HepG2 (cell line): ENCODE measurements around the gene MBNL3. TPM values are rescaled to one million over a fixed set of nuclear protein-coding genes. Genes with fewer than 3 reads are reported as not detected.

Experiments used
- ASH2L ChIP-seq: fragments of 300-600, 200-600 bp; sonication (generic); IDR thresholded peaks from 2 replicates; pipeline ENCODE4 v1.7.0; 2017; ENCODE audit warnings: low read depth, mild to moderate bottlenecking, moderate library complexity, mixed read lengths, low read length; ENCODE audit not compliant: insufficient read length
- BRD4 ChIP-seq: sonication (generic); formaldehyde crosslinking; IDR thresholded peaks from 2 replicates; pipeline ENCODE4 v1.4.0; 2020; ENCODE audit warnings: missing genetic modification reagents
- CTCF ChIP-seq: sonication (generic); formaldehyde crosslinking; IDR thresholded peaks from 2 replicates; pipeline ENCODE4 v1.5.0; 2020; ENCODE audit warnings: mild to moderate bottlenecking, missing genetic modification reagents, moderate library complexity
- KDM5B ChIP-seq: sonication (generic); formaldehyde crosslinking; IDR thresholded peaks from 2 replicates; pipeline ENCODE4 v1.4.0; 2020; ENCODE audit warnings: missing genetic modification reagents, mild to moderate bottlenecking, borderline replicate concordance
- LCORL ChIP-seq, 2 experiments: fragments of 450-650 bp in 1 of 2; sonication (generic) in 1 of 2; formaldehyde crosslinking in 1 of 2; IDR thresholded peaks; 2 replicates each; pipeline versions ENCODE4 v1.5.0 to v1.6.1; 2017 to 2020; ENCODE audit warnings: antibody characterized with exemption in 1 of 2, missing genetic modification reagents in 1 of 2
- MEIS1 ChIP-seq: sonication (generic); formaldehyde crosslinking; IDR thresholded peaks from 2 replicates; pipeline ENCODE4 v1.9.0; 2021; ENCODE audit warnings: mild to moderate bottlenecking, missing genetic modification reagents, moderate library complexity, borderline replicate concordance
- NFIC ChIP-seq: IDR thresholded peaks from 2 replicates; pipeline ENCODE4 v1.6.1; 2012; ENCODE audit warnings: mild to moderate bottlenecking, low read length, inconsistent platforms
- NFYC ChIP-seq: IDR thresholded peaks from 2 replicates; pipeline ENCODE4 v1.6.1; 2016; ENCODE audit warnings: missing genetic modification reagents, missing compliant biosample characterization
- POLR2G ChIP-seq: fragments of 200-400 bp; formaldehyde crosslinking; IDR thresholded peaks from 2 replicates; pipeline ENCODE4 v1.6.1; 2018; ENCODE audit warnings: mild to moderate bottlenecking, low read depth, low read length, moderate library complexity
- PREB ChIP-seq: sonication (generic); formaldehyde crosslinking; IDR thresholded peaks from 2 replicates; pipeline ENCODE4 v1.4.0; 2020; ENCODE audit warnings: missing genetic modification reagents
- RBM39 ChIP-seq: fragments of 200-400 bp; formaldehyde crosslinking; IDR thresholded peaks from one replicate; pipeline ENCODE4 v1.6.1; 2018; ENCODE audit warnings: antibody characterized with exemption, mild to moderate bottlenecking, low read depth, low read length; ENCODE audit not compliant: poor library complexity, severe bottlenecking
- THAP7 ChIP-seq: sonication (generic); formaldehyde crosslinking; IDR thresholded peaks from 2 replicates; pipeline ENCODE4 v1.8.1; 2023; ENCODE audit warnings: mild to moderate bottlenecking, missing genetic modification reagents
- THAP8 ChIP-seq: sonication (generic); formaldehyde crosslinking; IDR thresholded peaks from 2 replicates; pipeline ENCODE4 v1.5.1; 2020; ENCODE audit warnings: missing genetic modification reagents, mild to moderate bottlenecking, borderline replicate concordance
- ZBTB21 ChIP-seq: sonication (generic); formaldehyde crosslinking; IDR thresholded peaks from 2 replicates; pipeline ENCODE4 v1.4.0; 2020; ENCODE audit warnings: missing genetic modification reagents
- ZBTB25 ChIP-seq: IDR thresholded peaks from 2 replicates; pipeline ENCODE4 v1.6.1; 2018; ENCODE audit warnings: missing genetic modification reagents
- ZNF251 ChIP-seq: sonication (generic); formaldehyde crosslinking; IDR thresholded peaks from 2 replicates; pipeline ENCODE4 v1.9.0; 2021; ENCODE audit warnings: mild to moderate bottlenecking, missing genetic modification reagents
- ZNF282 ChIP-seq: fragments of 450-650 bp; IDR thresholded peaks from 2 replicates; pipeline ENCODE4 v1.6.1; 2018; ENCODE audit not compliant: partially characterized antibody
- ZNF335 ChIP-seq: sonication (generic); formaldehyde crosslinking; IDR thresholded peaks from 2 replicates; pipeline ENCODE4 v1.4.0; 2020; ENCODE audit warnings: missing genetic modification reagents
- polyA plus RNA-seq, 8 experiments: library from polyadenylated mRNA; depleted of rRNA in 3 of 8; stranded (reverse) in 7 of 8; unstranded in 1 of 8; fragments of >200 nt; fragmentation: Illumina TruSeq in 4 of 8; extraction: Trizol in 4 of 8; gene quantifications; 2 replicates each; pipeline versions ENCODE4 v1.2.1 to v1.2.3, GENCODE V29; 2011 to 2016; ENCODE audit warnings: low read depth in 4 of 8, missing spikeins in 1 of 8, mixed read lengths in 1 of 8; ENCODE audit not compliant: insufficient read depth in 1 of 8
- total RNA-seq, 5 experiments: library from RNA; depleted of rRNA; stranded (reverse); fragments of >200 nt; fragmentation: Illumina TruSeq; extraction: Trizol; gene quantifications; 2 replicates each; pipeline ENCODE4 v1.2.3, GENCODE V29; 2016; ENCODE audit warnings: low read depth in 1 of 5
- TF ChIP-seq, protein P1 (sequence below): IDR thresholded peaks from 2 replicates; pipeline ENCODE4 v1.6.1; 2016; ENCODE audit warnings: missing biosample characterization, missing genetic modification reagents, low read depth
- TF ChIP-seq, protein P2 (sequence below): sonication (generic); formaldehyde crosslinking; IDR thresholded peaks from 2 replicates; pipeline ENCODE4; 2020; ENCODE audit warnings: missing genetic modification reagents, mild to moderate bottlenecking, borderline replicate concordance

Gene MBNL3
- total and polyA plus RNA-seq, 2 of the 13 experiments (the other 11 are each of a cell fraction or from before 2014, with no cell fraction given): 155 to 257 TPM

- TF ChIP-seq THAP8 (CRISPR knock-in tag) (no peak), ZNF251 (CRISPR knock-in tag) (no peak), ZBTB21 (CRISPR knock-in tag) (no peak), KDM5B (no peak), ZNF335 (CRISPR knock-in tag) (no peak), CTCF (peak; percentile 77), ZBTB25 (CRISPR knock-in tag) (no peak), NFIC (no peak), RBM39 (no peak), ASH2L (no peak), NFYC (CRISPR knock-in tag) (no peak), BRD4 (CRISPR knock-in tag) (no peak), LCORL (IDR thresholded peaks at IDR 0.05) (no peak), LCORL (CRISPR knock-in tag; IDR thresholded peaks at IDR 0.05) (no peak), ZNF282 (no peak), MEIS1 (no peak), PREB (no peak), THAP7 (CRISPR knock-in tag) (no peak), POLR2G (peak; percentile 82)
- TF ChIP-seq, protein P1, sequence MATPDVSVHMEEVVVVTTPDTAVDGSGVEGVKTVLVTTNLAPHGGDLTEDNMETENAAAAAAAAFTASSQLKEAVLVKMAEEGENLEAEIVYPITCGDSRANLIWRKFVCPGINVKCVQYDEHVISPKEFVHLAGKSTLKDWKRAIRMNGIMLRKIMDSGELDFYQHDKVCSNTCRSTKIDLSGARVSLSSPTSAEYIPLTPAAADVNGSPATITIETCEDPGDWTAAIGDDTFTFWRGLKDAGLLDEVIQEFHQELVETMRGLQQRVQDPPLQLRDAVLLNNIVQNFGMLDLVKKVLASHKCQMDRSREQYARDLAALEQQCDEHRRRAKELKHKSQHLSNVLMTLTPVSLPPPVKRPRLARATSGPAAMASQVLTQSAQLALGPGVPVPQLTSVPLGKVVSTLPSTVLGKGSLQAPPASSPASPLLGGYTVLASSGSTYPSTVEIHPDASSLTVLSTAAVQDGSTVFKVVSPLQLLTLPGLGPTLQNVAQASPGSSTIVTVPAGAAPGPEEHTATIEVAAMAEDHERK (CRISPR knock-in tag): no peak
- TF ChIP-seq, protein P2, sequence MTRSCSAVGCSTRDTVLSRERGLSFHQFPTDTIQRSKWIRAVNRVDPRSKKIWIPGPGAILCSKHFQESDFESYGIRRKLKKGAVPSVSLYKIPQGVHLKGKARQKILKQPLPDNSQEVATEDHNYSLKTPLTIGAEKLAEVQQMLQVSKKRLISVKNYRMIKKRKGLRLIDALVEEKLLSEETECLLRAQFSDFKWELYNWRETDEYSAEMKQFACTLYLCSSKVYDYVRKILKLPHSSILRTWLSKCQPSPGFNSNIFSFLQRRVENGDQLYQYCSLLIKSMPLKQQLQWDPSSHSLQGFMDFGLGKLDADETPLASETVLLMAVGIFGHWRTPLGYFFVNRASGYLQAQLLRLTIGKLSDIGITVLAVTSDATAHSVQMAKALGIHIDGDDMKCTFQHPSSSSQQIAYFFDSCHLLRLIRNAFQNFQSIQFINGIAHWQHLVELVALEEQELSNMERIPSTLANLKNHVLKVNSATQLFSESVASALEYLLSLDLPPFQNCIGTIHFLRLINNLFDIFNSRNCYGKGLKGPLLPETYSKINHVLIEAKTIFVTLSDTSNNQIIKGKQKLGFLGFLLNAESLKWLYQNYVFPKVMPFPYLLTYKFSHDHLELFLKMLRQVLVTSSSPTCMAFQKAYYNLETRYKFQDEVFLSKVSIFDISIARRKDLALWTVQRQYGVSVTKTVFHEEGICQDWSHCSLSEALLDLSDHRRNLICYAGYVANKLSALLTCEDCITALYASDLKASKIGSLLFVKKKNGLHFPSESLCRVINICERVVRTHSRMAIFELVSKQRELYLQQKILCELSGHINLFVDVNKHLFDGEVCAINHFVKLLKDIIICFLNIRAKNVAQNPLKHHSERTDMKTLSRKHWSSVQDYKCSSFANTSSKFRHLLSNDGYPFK (CRISPR knock-in tag): no peak
Measured at GRCh38 chrX:132413459-132413858, 75.4 kb downstream of the MBNL3 start (continued).
